GM19467 (cell line): ENCODE results near the gene AGAP5.

ENCODE experiments used
- ATAC-seq: cut with Tn5 transposase; IDR thresholded peaks from one replicate; pipeline ENCODE4 v1.9.1; 2021; ENCODE audit warnings: mild to moderate bottlenecking, moderate library complexity; ENCODE audit not compliant: unreplicated experiment

The AGAP5 gene

DNA sequence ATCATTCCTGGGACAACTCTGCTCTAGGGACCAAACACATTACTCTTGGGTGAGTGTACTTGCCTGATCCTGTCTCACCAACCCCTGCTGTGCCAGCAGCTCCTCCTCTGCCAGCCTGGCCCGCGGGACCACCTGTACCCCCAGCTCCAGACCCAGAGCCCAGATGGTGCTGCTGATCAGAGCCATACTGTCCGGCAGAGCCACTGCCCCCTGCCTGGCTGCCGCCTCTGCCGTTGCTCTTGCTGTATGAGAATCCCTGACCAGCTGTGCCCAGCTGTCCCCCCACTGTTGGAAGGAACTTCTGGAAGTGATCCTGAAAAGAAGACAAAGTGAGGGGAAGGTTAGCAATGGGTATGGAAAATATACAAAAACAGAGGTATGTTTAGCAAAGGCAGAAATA lies 63.5 kb downstream of the AGAP5 start:
- ATAC-seq: no peak

DNA sequence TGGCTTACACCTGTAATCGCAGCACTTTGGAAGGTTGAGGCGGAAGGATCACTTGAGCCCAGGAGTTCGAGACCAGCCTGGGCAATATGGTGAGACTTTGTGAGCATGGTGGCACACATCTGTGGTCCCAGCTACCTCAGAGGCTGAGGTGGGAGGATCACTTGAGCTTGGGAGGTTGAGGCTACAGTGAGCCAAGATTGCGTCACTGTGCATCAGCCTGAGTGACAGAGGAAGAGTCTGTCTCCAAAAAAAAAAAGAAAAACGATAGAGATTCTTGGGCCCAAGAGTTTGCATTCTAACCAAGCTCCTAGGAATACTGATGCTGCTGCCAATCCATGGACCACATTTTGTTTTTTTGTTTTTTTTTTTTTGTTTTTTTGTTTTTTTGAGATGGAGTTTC lies 68.7 kb downstream of the AGAP5 start:
- no peak for ATAC-seq

DNA sequence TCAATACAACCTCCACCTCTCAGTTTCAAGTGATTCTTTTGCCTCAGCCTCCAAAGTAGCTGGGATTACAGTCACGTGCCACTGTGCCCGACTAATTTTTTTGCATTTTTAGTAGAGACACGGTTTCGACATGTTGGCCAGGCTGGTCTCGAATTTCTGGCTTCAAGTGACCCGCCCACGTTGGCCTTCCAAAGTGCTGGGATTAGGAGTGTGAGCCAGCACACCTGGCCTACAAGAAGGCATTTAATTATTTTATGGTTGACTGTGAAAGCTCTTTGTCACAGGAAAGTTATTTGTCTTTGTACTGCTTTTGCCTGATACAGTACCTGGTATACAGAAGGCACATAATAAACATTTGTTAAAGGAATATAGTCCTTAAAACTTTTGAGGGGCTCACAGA lies 69.5 kb downstream of the AGAP5 start:
- ATAC-seq: no peak

DNA sequence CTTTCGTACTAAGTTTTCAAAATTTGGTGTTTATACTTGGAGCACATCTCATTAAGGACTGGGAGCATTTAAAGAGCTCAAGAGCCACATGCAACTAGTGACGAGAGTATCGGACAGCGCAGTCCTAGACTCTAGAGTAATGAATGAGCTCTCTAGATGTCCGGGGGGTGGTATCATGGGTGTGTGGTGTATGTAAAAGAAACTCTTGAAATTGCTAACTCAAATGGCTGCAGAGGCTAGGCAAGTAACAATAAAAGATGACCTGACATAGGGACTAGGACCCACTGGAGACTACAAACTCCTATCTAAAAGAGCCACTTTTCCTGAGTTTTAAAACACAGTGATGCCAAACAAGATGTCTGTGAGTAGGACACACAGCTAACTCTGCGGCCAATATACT lies 70.6 kb downstream of the AGAP5 start:
- no peak for ATAC-seq

DNA sequence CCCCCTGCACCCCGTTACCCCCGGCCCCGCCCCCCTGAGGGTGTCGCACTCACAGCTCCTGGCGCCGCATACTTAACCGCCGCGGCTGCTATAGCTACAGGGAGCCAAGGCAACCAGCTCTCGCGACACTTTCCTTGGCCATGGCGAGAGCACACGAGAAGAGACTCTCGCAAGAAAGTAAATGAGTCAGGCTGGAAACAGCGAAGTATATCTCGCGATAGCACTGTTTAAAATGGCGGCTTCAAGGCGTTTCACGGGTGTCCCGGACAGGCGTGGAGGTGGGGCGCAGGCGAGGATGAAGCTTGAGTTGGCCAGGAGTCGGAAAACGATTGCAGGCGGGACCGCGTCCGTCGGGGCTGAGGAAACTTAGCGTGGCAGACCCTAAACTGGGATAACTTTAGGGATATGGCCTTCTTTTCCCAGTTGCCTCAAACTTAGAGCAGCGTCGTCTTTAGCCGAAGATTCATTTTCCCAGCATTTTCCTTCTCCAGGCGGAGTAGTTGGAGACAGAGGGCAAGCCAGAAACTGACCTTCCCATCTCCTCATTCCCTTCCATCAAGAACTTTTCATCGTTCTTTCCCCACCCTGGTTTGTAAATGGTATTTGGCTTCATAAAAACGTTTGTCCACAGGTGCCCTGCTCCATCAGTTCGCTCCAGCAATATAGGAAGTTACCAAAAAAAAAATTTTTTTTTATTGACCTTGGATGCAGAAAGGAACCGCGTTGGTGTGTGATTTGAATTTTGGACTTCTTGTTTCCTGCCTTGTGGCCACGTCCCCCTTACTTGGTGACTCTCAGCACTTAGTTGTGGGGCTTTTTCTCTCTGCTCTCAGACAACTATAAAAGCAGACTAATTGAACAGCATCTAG lies 71.8 kb downstream of the AGAP5 start:
- peak; percentile 98 for ATAC-seq

DNA sequence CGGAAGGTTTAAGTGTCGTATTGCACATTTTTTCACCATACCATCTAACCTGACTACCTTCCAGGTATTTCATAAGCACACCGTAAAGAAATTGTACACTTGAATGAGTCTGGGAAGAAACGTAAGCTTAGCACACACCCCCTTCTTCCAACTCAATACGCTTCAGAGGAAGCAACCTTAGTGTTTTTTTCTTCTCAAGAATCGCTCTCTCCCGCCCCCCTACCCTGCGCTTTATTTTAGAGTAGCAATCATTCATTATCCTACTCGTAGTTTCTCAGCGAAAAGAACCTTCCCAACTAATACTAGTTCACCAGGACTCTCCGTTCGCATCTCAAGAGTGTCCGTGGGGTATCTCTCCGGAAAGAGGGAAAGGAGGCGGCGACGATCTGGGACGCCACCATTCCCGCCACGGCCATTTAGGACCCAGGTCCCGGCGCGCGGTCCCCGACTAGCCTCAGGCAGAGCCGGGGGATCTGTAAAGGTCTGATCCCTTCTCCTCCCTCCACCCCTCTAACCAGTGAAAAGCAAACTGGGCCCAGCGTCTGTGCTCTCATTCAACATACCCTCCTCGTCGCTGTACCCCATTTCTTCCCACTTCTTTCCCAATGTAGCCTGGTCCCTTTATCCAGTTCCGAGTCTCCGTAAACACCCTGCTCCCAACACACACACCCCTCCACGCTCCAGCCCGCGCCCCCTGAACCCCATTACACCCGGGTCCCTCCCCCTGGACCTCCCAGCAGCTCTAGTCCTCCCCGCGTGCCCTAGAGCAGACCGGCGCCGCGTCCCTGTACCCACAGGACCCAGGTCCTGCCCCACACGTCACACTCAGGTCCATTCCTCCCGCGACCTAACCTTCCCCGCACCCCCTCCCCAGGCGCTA lies 72.7 kb downstream of the AGAP5 start:
- peak; percentile 25 for ATAC-seq
